HL-60 (cell line): Measurements from ENCODE around the gene TULP1.
A peak's percentile ranks its signal among the peaks of the same experiment; 100 is the strongest.

ENCODE experiments used
- DNase-seq, 2 experiments: peaks; one replicate each; pipeline ENCODE4 v3.0.0-alpha.2; 2010 to 2020; ENCODE audit warnings: low read depth in 1 of 2, low spot score in 1 of 2
- H3K27ac ChIP-seq: fragments of 250-450 bp; sonication (Bioruptor Pico); replicated peaks from 2 replicates; pipeline ENCODE4 v1.5.1; 2020; ENCODE audit warnings: mild to moderate bottlenecking, moderate library complexity
- H3K27me3 ChIP-seq: fragments of 250-450 bp; sonication (Bioruptor Pico); 2 replicates; pipeline ENCODE4 v1.5.1; 2021; ENCODE audit warnings: mild to moderate bottlenecking, moderate library complexity; ENCODE audit not compliant: insufficient read depth, poor library complexity, severe bottlenecking
- H3K4me3 ChIP-seq: replicated peaks from 2 replicates; pipeline ENCODE4 v1.5.1; 2011; ENCODE audit warnings: mild to moderate bottlenecking, control low read depth, low read length; ENCODE audit not compliant: insufficient read depth
- CTCF ChIP-seq: IDR thresholded peaks from one replicate; pipeline ENCODE4 v1.5.1; 2011; ENCODE audit warnings: low read length, control low read depth, inconsistent platforms; ENCODE audit not compliant: insufficient read depth
- GABPA ChIP-seq: IDR thresholded peaks from 2 replicates; pipeline ENCODE4 v1.6.1; 2012; ENCODE audit warnings: low read depth
- POLR2AphosphoS5 ChIP-seq: IDR thresholded peaks from 2 replicates; pipeline ENCODE4 v1.6.1; 2012; ENCODE audit warnings: low read depth
- REST ChIP-seq: IDR thresholded peaks from 2 replicates; pipeline ENCODE4 v1.6.1; 2012; ENCODE audit warnings: low read depth; ENCODE audit not compliant: insufficient replicate concordance
- SPI1 ChIP-seq: IDR thresholded peaks from 2 replicates; pipeline ENCODE4 v1.6.1; 2012; ENCODE audit warnings: low read depth, mild to moderate bottlenecking, borderline replicate concordance

The TULP1 gene

DNA sequence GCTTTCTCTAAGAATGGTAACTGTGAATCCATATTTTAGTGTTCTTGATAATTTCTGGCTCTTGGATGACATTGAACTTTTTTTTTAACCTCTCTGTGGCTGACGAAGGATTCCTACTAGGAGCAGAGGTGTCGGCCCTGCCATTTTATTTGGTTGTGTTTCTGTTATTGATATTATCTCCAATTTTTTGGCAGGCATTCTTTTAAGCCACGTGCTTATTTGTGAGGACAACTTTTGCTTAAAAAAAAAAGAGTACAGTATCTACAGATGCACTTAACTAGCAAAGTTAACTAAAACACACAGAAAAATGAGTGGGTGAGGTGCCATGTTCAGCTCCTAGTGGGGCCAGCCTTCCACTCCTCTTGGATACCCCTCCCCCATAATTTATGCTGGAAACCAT, 59.5 kb downstream of the TULP1 start:
- no peak for DNase-seq
- Histone ChIP-seq H3K27me3 (no peaks in the 10 kb centered on the region), H3K27ac (no peak overlapping the region; the same call in 1 of the 2 replicates), H3K4me3 (peak overlapping the region; percentile 79)
- TF ChIP-seq GABPA = no peak
- no peak for TF ChIP-seq SPI1
- no peak for TF ChIP-seq POLR2AphosphoS5
- no peak for TF ChIP-seq CTCF
- no peak for TF ChIP-seq REST

- TF ChIP-seq CTCF = no peak
- 0 out of 2 replicates have a peak, but pooled peaks have one; percentile 45 for TF ChIP-seq POLR2AphosphoS5
- DNase-seq = peak; percentile 85 to 94
- Histone ChIP-seq H3K27ac (peak within 1 kb of the TSS; percentile 54), H3K4me3 (peak within 1 kb of the TSS; percentile 79), H3K27me3 (no peaks in the 10 kb centered on the region)
Observed at GRCh38 chr6:35452183-35453090, 60.3 kb downstream of the TULP1 start, which contains the start of gene FANCE. TSS of gene FANCE (plus strand) at chr6:35452338. CDS start at chr6:35452546, 208 bp downstream.

- H3K4me3 ChIP-seq = peak overlapping the region; percentile 79
- TF ChIP-seq CTCF (no peak), POLR2AphosphoS5 (no peak), REST (no peak), SPI1 (no peak), GABPA (no peak)
- no peak overlapping the region for H3K27ac ChIP-seq
- no peak for DNase-seq
- no peaks in the 10 kb centered on the region for H3K27me3 ChIP-seq
Observed at GRCh38 chr6:35451354-35452182, 61.1 kb downstream of the TULP1 start.
